NCI-H82 (cell line): Measurements from ENCODE around the gene B3GAT2.
"Not testable (repeated sequence)": the region's sequence is repeated elsewhere in the genome, so short reads cannot be mapped to it uniquely, and the experiment has no call there.

Source experiments
- DNase-seq: peaks from one replicate; lab custom pipeline; 2025; lab: John Stamatoyannopoulos, UW

Gene B3GAT2

DNA sequence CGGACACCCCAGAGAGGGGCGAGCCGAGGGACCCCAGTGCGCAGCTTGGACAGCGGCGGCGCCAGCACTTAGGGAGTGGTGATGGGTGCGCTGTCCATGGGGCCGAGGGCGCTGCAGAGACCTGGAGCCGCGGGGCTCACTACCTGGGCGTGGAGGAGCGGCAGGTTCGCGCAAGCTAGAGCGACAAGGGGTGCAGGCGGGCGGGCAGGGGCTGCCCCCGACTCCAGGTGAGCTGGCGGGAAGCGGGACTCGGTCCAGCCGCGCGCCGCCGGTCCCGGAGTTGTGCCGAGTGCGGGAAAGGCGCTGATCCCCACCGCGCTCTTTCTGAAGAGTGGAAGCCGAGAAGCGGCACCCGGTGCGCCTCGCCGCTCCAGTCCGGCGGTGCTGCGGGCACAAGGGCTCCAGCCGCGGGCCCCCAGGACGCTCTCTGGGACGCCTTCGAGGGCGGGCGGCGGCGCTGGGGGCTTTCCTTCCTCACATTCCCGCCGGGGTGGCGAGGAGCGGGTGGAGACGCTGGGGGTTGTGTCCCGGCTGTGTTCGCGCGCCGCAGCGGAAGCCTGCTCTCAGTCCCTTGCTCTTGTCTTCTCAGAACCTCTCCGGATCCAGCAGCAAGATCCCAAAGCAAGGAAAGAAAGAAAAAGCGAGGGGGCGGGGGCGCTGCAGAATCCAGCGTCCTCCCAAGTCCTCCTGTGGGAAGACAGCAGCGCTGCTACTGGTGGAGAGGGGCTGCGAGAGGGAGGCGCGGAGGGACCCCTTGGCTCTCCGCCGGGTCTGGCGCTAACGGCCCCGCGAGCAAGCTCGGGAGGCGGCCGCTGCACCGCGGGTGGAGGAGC is at the start of gene B3GAT2:
B3GAT2 (minus strand) TSS at position 610 of the 833 bp plus-strand sequence. CDS start 631 bp downstream, outside the sequence.
- peak; percentile 61 for DNase-seq

DNA sequence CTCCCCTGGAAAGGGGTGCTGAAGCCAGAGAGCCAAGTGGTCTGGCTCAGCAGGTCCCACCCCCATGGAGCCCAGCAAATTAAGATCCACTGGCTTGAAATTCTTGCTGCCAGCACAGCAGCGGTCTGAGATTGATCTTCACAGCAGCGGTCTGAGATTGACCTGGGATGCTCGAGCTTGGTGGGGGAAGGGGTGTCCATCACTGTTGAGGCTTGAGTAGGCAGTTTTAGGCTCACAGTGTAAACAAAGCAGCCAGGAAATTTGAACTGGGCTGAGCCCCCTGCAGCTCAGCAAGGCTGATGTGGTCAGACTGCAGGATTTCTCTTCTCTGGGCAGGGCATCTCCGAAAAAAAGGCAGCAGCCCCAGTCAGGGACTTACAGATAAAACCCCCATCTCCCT is 41.3 kb upstream of the B3GAT2 start:
- no peak for DNase-seq

GRCh38 chr6:70997379-70997778 is 40.5 kb upstream of the B3GAT2 start:
- no peak for DNase-seq

DNA sequence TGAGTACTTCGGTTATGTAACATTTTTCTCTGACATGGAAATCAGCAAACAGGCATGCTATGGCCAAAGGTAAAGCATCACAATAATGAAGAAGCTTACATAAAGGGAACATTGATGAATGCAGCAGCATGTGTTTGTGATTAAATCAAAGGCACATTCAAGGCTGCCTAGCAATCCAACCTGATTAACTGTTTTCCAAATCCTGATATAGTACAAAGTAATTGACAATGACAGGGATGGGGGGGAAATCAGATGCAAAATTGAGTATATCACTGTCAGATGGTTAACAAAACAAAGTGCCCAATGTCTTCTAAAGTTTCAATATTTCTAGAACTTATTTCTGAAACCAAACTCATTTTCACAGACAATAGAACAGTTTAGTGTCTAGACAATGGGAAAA is 39.2 kb upstream of the B3GAT2 start:
- peak; percentile 5 for DNase-seq

DNA sequence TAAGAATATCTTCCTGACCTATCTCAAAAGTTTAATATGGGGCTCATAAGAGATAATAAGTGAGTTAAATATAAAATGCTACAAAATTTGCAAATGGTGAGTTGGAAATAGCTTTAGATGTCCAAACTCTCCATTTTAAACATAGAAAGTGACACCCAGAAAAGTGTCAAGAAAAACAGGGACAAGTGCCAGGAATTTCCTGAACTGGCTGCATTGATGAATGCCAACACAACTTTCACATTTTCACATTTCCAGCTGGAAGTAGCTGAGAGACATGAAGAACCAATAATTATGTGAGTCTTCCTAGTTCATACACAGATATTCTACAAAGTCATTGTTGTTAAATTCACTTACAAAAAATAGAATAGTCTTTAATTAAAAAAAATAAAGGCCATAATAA is 38.6 kb upstream of the B3GAT2 start:
- no peak for DNase-seq

DNA sequence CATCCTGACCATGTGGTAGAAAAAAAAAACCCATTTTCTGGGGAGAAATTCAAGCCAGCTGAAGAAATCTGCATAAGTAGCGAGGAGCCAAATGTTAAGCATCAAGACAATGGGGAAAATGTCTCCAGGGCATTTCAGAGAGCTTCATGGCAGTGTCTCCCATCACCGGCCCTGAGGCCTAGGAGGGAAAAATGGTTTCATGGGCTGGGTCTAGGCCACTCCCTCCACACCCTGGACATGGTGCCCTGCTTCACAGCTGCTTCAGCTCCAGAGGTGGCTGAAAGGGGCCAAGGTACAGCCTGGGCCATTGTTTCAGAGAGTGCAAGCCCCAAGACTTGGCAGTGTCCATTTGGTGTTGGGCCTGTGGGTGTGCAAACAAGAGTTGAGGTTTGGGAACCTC is 34.4 kb upstream of the B3GAT2 start:
- no peak for DNase-seq

GRCh38 chr6:70985156-70985555 is 28.3 kb upstream of the B3GAT2 start:
- DNase-seq: no peak

GRCh38 chr6:70982747-70983146 is 25.9 kb upstream of the B3GAT2 start:
- DNase-seq: peak; percentile 88

DNA sequence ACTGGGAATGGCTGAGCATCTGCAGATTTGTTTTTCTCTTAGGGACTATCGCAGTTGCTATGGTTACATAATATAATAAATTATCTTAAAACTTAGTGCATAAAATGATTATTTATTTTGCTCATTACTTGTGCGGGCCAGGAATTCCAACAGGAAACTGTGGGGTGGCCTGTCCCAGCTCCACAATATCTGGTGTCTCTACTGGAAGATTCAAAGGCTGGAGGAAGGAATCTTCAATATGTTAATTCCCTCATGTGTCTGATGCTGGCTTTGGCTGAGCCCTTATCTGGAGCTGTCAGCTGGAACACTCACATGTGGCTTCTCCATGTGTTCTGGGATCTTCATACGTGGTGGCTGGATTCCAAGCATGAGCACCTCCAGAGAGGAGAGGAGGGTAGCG is 23.9 kb upstream of the B3GAT2 start:
- DNase-seq: peak; percentile 46

DNA sequence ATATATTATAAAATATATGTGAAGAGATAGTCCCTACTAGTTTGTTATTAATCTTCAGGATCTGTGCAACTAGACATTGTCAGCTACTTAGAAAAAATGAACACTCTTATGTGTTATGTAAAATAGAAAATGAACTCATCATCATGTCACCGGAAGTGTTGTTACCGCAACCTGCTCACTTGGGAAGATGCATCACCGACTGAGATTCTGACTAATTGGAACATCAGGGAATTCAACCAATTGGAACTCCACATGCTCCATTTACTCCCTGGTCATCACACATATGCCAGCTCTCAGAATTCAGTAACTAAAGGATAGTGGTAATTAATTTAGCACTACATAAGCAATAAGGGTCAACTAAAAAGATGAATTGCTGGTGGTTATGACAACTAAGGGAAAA is 16.7 kb upstream of the B3GAT2 start:
- DNase-seq: no peak

DNA sequence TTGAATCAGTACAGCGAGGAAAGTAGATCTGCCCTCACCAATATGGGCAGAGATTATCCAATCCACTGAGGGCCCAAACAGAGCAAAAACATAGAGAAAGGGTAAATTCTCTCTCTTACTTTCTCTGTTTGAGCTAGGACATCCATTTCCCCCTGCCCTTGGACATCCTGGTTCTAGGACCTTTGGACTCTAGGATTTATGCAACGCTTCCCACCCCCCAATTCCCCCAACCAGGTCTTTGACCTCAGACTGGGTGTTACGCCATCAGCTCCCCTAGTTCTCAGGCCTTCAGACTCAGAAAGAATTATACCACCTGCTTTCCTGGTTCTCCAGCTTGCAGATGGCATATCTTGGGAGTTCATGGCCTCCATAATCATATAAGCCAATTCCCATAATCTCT is 10.2 kb upstream of the B3GAT2 start:
- DNase-seq: no peak

DNA sequence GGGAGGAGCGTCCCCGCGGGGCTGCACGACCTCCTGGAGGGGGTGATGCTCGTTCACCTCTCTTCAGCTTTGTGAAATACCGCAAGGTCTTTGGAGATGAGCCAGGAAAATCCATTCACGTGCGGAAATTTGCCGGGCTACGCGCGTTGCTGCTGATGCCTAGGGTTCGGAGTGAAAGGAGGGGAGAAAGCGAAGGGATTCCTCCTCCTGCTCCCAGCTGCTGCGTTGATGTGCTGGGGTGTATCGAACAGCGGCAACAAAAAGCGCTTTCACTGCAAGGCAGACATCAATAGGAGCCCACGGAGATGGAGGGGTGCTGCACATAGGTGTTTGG is 391 bp upstream of the B3GAT2 start:
- DNase-seq: no peak

DNA sequence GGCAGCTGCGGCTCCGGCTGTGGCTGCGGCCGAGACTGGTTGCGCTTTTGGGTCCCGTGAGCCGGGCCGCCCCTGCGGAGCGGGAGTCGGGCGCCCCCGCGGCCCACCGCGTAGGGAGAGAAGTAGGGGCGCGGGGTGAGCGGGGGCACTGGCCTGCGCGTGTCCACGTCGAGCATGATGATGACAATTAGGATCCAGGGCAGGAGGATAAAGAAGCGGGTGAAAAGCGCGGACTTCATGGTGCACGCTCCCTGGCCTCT is 739 bp downstream of the B3GAT2 start:
- no peak for DNase-seq

- DNase-seq: peak; percentile 90
Observed at GRCh38 chr6:70955441-70956190, 1.2 kb downstream of the B3GAT2 start.

- peak; percentile 19 for DNase-seq
Observed at GRCh38 chr6:70954750-70955149, 2.1 kb downstream of the B3GAT2 start.

- DNase-seq: peak; percentile 18
Observed at GRCh38 chr6:70954176-70954575, 2.7 kb downstream of the B3GAT2 start.

DNA sequence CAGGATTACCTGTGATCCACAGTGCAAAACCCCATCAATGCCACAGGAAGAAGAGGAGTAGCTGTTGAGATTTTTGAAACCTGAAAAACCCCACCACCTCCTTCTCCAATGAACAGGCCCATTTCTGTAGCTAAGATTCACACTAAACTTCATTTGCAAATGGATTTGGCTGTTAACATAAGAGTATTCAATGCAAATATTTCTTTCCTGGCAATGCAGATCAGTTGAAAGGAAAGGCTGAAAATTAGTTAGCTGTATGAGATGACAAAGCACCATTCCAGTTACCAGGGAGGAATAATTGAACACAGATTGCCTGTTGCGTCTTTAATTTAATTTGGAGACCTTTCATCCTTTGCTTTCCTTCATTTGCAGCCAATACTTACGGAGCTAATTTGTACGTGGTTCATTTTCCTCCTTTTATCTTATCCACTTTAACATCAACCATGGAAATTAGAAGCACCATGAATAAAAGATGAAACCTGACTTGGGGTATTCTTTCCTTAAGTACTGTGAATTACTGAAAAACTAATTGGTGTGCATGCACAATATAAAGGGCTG is 4.2 kb downstream of the B3GAT2 start:
- DNase-seq: peak; percentile 28

- not testable (repeated sequence) for DNase-seq
Observed at GRCh38 chr6:70944321-70944720, 12.5 kb downstream of the B3GAT2 start.

- DNase-seq: no peak
Observed at GRCh38 chr6:70933853-70934252, 23.0 kb downstream of the B3GAT2 start.

- DNase-seq: no peak
Observed at GRCh38 chr6:70905742-70906141, 51.1 kb downstream of the B3GAT2 start.

- no peak for DNase-seq
Observed at GRCh38 chr6:70903665-70904452, 53.0 kb downstream of the B3GAT2 start.

DNA sequence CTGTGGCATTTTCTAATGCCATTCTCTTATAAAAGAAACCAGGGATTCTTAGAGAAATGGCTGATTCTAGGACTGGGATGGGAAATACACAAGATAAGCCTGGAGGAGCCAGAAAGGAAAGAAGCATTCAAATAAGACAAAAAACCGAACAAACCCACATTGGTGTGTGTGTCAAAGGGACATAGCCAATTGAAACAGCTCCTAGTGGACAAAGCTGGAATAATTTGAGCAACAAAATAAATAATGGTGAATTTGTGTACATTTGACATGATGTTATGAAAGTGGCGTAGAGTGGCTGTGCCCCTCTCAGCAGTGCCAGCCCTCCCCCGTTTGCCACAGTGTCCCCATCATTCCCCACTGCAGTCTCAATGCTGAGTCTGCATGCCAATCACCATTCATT is 55.5 kb downstream of the B3GAT2 start:
- DNase-seq: no peak

GRCh38 chr6:70900047-70900446 is 56.8 kb downstream of the B3GAT2 start:
- DNase-seq: no peak
